Mammary epithelial cell (primary cell): ENCODE results near the gene ACOT7.
"Not testable (repeated sequence)": the region's sequence is repeated elsewhere in the genome, so short reads cannot be mapped to it uniquely, and the experiment has no call there.

Experiments
- EZH2 ChIP-seq: IDR thresholded peaks from 2 replicates; pipeline ENCODE4 v1.6.1; 2012; ENCODE audit warnings: low read length, inconsistent platforms, borderline replicate concordance
- TF ChIP-seq, protein P1 (sequence below), 2 donors: IDR thresholded peaks in 1 of 2; conservative IDR thresholded peaks in 1 of 2; 2 replicates each; pipeline ENCODE4 v1.5.1; 2011 to 2012; ENCODE audit warnings: inconsistent platforms in 2 of 2, low read length in 2 of 2, mild to moderate bottlenecking in 2 of 2, control low read depth in 1 of 2, low read depth in 1 of 2; ENCODE audit not compliant: insufficient read depth in 1 of 2; ENCODE audit errors: extremely low read depth in 1 of 2

DNA sequence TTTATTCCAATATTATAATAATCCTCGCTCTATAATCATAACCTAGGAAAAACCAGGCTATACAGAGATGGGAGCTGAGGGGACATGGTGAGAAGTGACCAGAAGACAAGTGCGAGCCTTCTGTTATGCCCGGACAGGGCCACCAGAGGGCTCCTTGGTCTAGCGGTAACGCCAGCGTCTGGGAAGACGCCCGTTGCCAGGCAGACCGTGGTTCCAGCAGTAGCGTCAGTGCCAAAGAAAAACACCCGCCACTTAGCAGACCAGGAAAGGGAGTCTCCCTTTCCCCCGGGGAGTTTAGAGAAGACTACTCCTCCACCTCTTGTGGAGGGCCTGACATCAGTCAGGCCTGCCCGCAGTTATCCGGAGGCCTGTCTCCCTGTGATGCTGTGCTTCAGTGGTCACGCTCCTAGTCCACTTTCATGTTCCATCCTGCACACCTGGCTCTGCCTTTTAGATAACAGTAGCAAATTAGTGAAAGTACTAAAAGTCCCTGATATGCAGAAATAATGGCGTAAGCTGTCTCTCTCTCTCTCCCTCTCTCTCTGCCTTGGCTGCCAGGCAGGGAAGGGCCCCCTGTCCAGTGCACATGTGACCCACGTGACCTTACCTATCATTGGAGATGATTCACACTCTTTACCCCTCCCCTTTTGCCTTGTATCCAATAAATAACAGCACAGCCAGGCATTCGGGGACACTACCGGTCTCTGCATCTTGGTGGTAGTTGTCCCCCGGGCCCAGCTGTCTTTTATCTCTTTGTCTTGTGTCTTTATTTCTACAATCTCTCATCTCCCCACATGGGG, 30.3 kb downstream of the ACOT7 start:
- TF ChIP-seq, protein P1, sequence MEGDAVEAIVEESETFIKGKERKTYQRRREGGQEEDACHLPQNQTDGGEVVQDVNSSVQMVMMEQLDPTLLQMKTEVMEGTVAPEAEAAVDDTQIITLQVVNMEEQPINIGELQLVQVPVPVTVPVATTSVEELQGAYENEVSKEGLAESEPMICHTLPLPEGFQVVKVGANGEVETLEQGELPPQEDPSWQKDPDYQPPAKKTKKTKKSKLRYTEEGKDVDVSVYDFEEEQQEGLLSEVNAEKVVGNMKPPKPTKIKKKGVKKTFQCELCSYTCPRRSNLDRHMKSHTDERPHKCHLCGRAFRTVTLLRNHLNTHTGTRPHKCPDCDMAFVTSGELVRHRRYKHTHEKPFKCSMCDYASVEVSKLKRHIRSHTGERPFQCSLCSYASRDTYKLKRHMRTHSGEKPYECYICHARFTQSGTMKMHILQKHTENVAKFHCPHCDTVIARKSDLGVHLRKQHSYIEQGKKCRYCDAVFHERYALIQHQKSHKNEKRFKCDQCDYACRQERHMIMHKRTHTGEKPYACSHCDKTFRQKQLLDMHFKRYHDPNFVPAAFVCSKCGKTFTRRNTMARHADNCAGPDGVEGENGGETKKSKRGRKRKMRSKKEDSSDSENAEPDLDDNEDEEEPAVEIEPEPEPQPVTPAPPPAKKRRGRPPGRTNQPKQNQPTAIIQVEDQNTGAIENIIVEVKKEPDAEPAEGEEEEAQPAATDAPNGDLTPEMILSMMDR (conservative IDR thresholded peaks at IDR 0.05 in 1 of 2, IDR thresholded peaks at IDR 0.05 in 1 of 2; ENCODE audit: extremely low read depth in 1 of 2, insufficient read depth in 1 of 2, low read depth in 1 of 2, low read length in 2 of 2): peak; percentile 33 to 61
- not testable (repeated sequence) for TF ChIP-seq EZH2
